ENCODE measurements around the gene ZDHHC21. TPM values are rescaled to one million over a fixed set of nuclear protein-coding genes. Genes with fewer than 3 reads are reported as not detected.

ZDHHC21 gene
- total and polyA plus RNA-seq, 2 experiments from 2014 or later: 4.0 to 13.5 TPM

DNA sequence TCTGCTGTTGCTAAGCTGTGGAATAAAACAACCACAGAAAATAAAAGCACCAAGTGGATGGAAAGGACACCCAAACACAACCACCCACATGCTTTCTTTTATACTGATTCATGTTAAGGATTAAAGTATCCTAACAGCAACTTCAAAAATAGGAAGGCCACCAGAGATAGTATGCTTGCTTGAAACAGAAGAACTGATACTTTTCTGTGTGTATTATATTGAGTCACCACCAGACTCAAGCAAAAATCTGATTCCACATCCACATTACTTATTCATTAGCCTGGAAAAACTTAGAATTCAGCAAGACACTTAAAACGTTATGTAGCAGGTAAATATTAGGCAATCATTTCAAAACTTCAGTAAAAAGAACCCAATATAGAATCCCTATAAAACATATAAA lies 52.3 kb downstream of the ZDHHC21 start:
- ATAC-seq (no peak), DNase-seq (ENCODE audit: low spot score) (no peak)
- no peak overlapping the region for H3K27ac ChIP-seq (ENCODE audit: low read depth)
- no peak overlapping the region for H3K27ac Mint-ChIP-seq
- H3K4me2 ChIP-seq: no peak overlapping the region
- no peaks in the 10 kb centered on the region for H3K27me3 ChIP-seq (ENCODE audit: insufficient read depth)
- H3F3A ChIP-seq (replicated peaks; ENCODE audit: low read depth): no peaks in the 10 kb centered on the region
- no peak for TF ChIP-seq EZH2phosphoT487 (IDR thresholded peaks at IDR 0.05; ENCODE audit: unreplicated experiment)
- TF ChIP-seq STAT1 (IDR thresholded peaks at IDR 0.05; ENCODE audit: unreplicated experiment): no peak
- H2AFZ ChIP-seq: no peak overlapping the region
- no peak overlapping the region for H3K4me3 Mint-ChIP-seq
- H3K4me3 ChIP-seq: no peak overlapping the region
- peaks cover 12% of the 10 kb centered on the region; the same call in 2 of the 3 replicates for H3K4me1 Mint-ChIP-seq
- no peaks in the 10 kb centered on the region for H3K27me3 Mint-ChIP-seq (ENCODE audit: insufficient read depth, low read depth, poor library complexity)
- no peaks in the 10 kb centered on the region for H3K36me3 Mint-ChIP-seq (ENCODE audit: low read depth)
- no peaks in the 10 kb centered on the region for H3K9me3 Mint-ChIP-seq
- peaks cover 7% of the 10 kb centered on the region; the same call in 1 of the 2 replicates for H3K4me1 ChIP-seq (ENCODE audit: insufficient read depth)
- no peaks in the 10 kb centered on the region for H4K20me1 ChIP-seq (replicated peaks; ENCODE audit: insufficient read depth)
- no peaks in the 10 kb centered on the region for H3K9me2 ChIP-seq (ENCODE audit: insufficient read depth)
- H3K36me3 ChIP-seq (ENCODE audit: insufficient read depth): no peaks in the 10 kb centered on the region
- H3K79me2 ChIP-seq (replicated peaks; ENCODE audit: insufficient read depth): no peaks in the 10 kb centered on the region

DNA sequence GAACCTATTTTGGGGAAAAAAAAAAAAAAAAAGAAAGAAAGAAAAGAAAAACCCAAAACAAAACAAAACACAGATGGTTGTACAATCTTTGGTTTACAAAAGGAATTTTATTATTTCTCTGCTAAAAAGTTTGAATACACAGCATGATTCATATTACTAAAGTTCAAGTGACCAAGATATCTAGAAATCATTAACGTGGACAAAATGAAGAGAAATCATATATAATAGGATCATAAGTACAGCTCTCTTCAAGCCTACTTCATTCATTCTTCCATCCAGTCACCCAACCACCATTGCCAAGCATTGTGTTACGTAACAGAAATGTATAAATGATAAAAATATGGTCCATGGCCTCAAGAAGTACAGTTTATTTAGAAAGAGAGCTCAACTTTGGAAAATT lies 52.9 kb downstream of the ZDHHC21 start:
- no peaks in the 10 kb centered on the region for H3K9me2 ChIP-seq (ENCODE audit: insufficient read depth)
- H3K4me1 Mint-ChIP-seq: peaks cover 12% of the 10 kb centered on the region; the same call in 2 of the 3 replicates
- no peaks in the 10 kb centered on the region for H3K36me3 ChIP-seq (ENCODE audit: insufficient read depth)
- no peaks in the 10 kb centered on the region for H3K79me2 ChIP-seq (replicated peaks; ENCODE audit: insufficient read depth)
- H3K27ac Mint-ChIP-seq: no peak overlapping the region
- H3K4me1 ChIP-seq (ENCODE audit: insufficient read depth): peaks cover 7% of the 10 kb centered on the region; the same call in 1 of the 2 replicates
- H3K27me3 ChIP-seq (ENCODE audit: insufficient read depth): no peaks in the 10 kb centered on the region
- no peak overlapping the region for H3K4me2 ChIP-seq
- H3K36me3 Mint-ChIP-seq (ENCODE audit: low read depth): no peaks in the 10 kb centered on the region
- H3K27me3 Mint-ChIP-seq (ENCODE audit: insufficient read depth, low read depth, poor library complexity): no peaks in the 10 kb centered on the region
- H3K27ac ChIP-seq (ENCODE audit: low read depth): no peak overlapping the region
- DNase-seq (ENCODE audit: low spot score) (no peak), ATAC-seq (no peak)
- no peak overlapping the region for H2AFZ ChIP-seq
- no peak for TF ChIP-seq JUNB (IDR thresholded peaks at IDR 0.05; ENCODE audit: unreplicated experiment)
- TF ChIP-seq NANOG (IDR thresholded peaks at IDR 0.05; ENCODE audit: borderline replicate concordance): no peak
- TF ChIP-seq EZH2phosphoT487 (IDR thresholded peaks at IDR 0.05; ENCODE audit: unreplicated experiment): no peak
- TF ChIP-seq, protein P1, sequence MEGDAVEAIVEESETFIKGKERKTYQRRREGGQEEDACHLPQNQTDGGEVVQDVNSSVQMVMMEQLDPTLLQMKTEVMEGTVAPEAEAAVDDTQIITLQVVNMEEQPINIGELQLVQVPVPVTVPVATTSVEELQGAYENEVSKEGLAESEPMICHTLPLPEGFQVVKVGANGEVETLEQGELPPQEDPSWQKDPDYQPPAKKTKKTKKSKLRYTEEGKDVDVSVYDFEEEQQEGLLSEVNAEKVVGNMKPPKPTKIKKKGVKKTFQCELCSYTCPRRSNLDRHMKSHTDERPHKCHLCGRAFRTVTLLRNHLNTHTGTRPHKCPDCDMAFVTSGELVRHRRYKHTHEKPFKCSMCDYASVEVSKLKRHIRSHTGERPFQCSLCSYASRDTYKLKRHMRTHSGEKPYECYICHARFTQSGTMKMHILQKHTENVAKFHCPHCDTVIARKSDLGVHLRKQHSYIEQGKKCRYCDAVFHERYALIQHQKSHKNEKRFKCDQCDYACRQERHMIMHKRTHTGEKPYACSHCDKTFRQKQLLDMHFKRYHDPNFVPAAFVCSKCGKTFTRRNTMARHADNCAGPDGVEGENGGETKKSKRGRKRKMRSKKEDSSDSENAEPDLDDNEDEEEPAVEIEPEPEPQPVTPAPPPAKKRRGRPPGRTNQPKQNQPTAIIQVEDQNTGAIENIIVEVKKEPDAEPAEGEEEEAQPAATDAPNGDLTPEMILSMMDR (conservative IDR thresholded peaks at IDR 0.05; ENCODE audit: low read depth in 2 of 2): no peak
- TF ChIP-seq CREB1 (CRISPR knock-in tag; IDR thresholded peaks at IDR 0.05; ENCODE audit: low read depth): no peak
- TF ChIP-seq STAT1 (IDR thresholded peaks at IDR 0.05; ENCODE audit: unreplicated experiment): no peak
- TF ChIP-seq ZNF331 (CRISPR knock-in tag; IDR thresholded peaks at IDR 0.05; ENCODE audit: low read depth): no peak
- TF ChIP-seq EZH2 (IDR thresholded peaks at IDR 0.05; ENCODE audit: low read depth, unreplicated experiment): no peak
- TF ChIP-seq, protein P2, sequence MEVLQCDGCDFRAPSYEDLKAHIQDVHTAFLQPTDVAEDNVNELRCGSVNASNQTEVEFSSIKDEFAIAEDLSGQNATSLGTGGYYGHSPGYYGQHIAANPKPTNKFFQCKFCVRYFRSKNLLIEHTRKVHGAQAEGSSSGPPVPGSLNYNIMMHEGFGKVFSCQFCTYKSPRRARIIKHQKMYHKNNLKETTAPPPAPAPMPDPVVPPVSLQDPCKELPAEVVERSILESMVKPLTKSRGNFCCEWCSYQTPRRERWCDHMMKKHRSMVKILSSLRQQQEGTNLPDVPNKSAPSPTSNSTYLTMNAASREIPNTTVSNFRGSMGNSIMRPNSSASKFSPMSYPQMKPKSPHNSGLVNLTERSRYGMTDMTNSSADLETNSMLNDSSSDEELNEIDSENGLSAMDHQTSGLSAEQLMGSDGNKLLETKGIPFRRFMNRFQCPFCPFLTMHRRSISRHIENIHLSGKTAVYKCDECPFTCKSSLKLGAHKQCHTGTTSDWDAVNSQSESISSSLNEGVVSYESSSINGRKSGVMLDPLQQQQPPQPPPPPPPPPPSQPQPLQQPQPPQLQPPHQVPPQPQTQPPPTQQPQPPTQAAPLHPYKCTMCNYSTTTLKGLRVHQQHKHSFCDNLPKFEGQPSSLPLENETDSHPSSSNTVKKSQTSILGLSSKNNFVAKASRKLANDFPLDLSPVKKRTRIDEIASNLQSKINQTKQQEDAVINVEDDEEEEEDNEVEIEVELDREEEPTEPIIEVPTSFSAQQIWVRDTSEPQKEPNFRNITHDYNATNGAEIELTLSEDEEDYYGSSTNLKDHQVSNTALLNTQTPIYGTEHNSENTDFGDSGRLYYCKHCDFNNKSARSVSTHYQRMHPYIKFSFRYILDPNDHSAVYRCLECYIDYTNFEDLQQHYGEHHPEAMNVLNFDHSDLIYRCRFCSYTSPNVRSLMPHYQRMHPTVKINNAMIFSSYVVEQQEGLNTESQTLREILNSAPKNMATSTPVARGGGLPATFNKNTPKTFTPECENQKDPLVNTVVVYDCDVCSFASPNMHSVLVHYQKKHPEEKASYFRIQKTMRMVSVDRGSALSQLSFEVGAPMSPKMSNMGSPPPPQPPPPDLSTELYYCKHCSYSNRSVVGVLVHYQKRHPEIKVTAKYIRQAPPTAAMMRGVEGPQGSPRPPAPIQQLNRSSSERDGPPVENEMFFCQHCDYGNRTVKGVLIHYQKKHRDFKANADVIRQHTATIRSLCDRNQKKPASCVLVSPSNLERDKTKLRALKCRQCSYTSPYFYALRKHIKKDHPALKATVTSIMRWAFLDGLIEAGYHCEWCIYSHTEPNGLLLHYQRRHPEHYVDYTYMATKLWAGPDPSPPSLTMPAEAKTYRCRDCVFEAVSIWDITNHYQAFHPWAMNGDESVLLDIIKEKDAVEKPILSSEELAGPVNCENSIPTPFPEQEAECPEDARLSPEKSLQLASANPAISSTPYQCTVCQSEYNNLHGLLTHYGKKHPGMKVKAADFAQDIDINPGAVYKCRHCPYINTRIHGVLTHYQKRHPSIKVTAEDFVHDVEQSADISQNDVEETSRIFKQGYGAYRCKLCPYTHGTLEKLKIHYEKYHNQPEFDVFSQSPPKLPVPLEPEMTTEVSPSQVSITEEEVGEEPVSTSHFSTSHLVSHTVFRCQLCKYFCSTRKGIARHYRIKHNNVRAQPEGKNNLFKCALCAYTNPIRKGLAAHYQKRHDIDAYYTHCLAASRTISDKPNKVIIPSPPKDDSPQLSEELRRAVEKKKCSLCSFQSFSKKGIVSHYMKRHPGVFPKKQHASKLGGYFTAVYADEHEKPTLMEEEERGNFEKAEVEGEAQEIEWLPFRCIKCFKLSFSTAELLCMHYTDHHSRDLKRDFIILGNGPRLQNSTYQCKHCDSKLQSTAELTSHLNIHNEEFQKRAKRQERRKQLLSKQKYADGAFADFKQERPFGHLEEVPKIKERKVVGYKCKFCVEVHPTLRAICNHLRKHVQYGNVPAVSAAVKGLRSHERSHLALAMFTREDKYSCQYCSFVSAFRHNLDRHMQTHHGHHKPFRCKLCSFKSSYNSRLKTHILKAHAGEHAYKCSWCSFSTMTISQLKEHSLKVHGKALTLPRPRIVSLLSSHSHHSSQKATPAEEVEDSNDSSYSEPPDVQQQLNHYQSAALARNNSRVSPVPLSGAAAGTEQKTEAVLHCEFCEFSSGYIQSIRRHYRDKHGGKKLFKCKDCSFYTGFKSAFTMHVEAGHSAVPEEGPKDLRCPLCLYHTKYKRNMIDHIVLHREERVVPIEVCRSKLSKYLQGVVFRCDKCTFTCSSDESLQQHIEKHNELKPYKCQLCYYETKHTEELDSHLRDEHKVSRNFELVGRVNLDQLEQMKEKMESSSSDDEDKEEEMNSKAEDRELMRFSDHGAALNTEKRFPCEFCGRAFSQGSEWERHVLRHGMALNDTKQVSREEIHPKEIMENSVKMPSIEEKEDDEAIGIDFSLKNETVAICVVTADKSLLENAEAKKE (CRISPR knock-in tag; IDR thresholded peaks at IDR 0.05): no peak
- no peaks in the 10 kb centered on the region for H4K20me1 ChIP-seq (replicated peaks; ENCODE audit: insufficient read depth)
- H3K4me3 ChIP-seq: no peak overlapping the region
- no peaks in the 10 kb centered on the region for H3F3A ChIP-seq (replicated peaks; ENCODE audit: low read depth)
- no peak overlapping the region for H3K4me3 Mint-ChIP-seq
- H3K9me3 Mint-ChIP-seq: no peaks in the 10 kb centered on the region
